DOHH2 (cell line): ENCODE measurements around the gene OPRD1.
"Not testable (repeated sequence)": the region's sequence is repeated elsewhere in the genome, so short reads cannot be mapped to it uniquely, and the experiment has no call there.

Experiments used
- H3F3A ChIP-seq: fragments of 200-600 bp; sonication (generic), shearing (Covaris generic); 2 replicates; pipeline ENCODE4 v1.6.0; 2016; ENCODE audit warnings: antibody characterized with exemption, mild to moderate bottlenecking; ENCODE audit not compliant: control insufficient read depth, insufficient read depth
- H3K27ac ChIP-seq: fragments of 200-600 bp; sonication (generic); 2 replicates; pipeline ENCODE4 v1.5.1; 2014; ENCODE audit warnings: low read depth, mild to moderate bottlenecking, low read length, moderate library complexity
- H3K27me3 ChIP-seq: fragments of 200-600 bp; sonication (generic); 2 replicates; pipeline ENCODE4 v1.6.1; 2014; ENCODE audit warnings: mild to moderate bottlenecking, low read length, mixed read lengths; ENCODE audit not compliant: control insufficient read depth
- H3K36me3 ChIP-seq: fragments of 200-600 bp; sonication (generic); 2 replicates; pipeline ENCODE4 v1.6.1; 2014; ENCODE audit warnings: mild to moderate bottlenecking, low read length, moderate library complexity, mixed read lengths; ENCODE audit not compliant: control insufficient read depth
- H3K4me1 ChIP-seq: fragments of 200-600 bp; sonication (generic); 2 replicates; pipeline ENCODE4 v1.6.1; 2014; ENCODE audit warnings: mild to moderate bottlenecking, low read length, mixed read lengths; ENCODE audit not compliant: control insufficient read depth
- H3K4me2 ChIP-seq: fragments of 200-600 bp; sonication (generic); 2 replicates; pipeline ENCODE4 v1.6.0; 2014; ENCODE audit warnings: mild to moderate bottlenecking, low read length, moderate library complexity
- H3K4me3 ChIP-seq: fragments of 200-600 bp; sonication (generic); 2 replicates; pipeline ENCODE4 v1.5.1; 2014; ENCODE audit warnings: mild to moderate bottlenecking, low read length, mixed read lengths
- H3K79me2 ChIP-seq: fragments of 200-600 bp; sonication (generic); 2 replicates; pipeline ENCODE4 v1.6.1; 2014; ENCODE audit warnings: mild to moderate bottlenecking, low read length, mixed read lengths; ENCODE audit not compliant: control insufficient read depth
- H3K9me2 ChIP-seq: fragments of 200-600 bp; sonication (generic); replicated peaks from 2 replicates; pipeline ENCODE4 v1.6.1; 2014; ENCODE audit warnings: mild to moderate bottlenecking, low read length, mixed read lengths; ENCODE audit not compliant: control insufficient read depth
- H3K9me3 ChIP-seq: fragments of 200-600 bp; sonication (generic); 2 replicates; pipeline ENCODE4 v1.6.1; 2014; ENCODE audit warnings: antibody characterized with exemption, low read length, mixed read lengths; ENCODE audit not compliant: control insufficient read depth, insufficient read depth
- H4K20me1 ChIP-seq: fragments of 200-600 bp; sonication (generic); 2 replicates; pipeline ENCODE4 v1.6.0; 2014; ENCODE audit warnings: low read depth, mild to moderate bottlenecking, antibody characterized with exemption, low read length, moderate library complexity; ENCODE audit not compliant: control insufficient read depth, insufficient read depth
- CTCF ChIP-seq: fragments of 200-600 bp; sonication (generic); IDR thresholded peaks from one replicate; pipeline ENCODE4 v1.5.1; 2014; ENCODE audit warnings: antibody characterized with exemption, mild to moderate bottlenecking, low read depth, low read length; ENCODE audit not compliant: poor library complexity, severe bottlenecking
- EZH2phosphoT487 ChIP-seq: fragments of 200-600 bp; sonication (generic); IDR thresholded peaks from 2 replicates; pipeline ENCODE4 v1.6.1; 2017; ENCODE audit warnings: borderline replicate concordance, mild to moderate bottlenecking, antibody characterized with exemption, low read length, moderate library complexity, mixed read lengths

The OPRD1 gene

GRCh38 chr1:28817133-28817532, 5.2 kb downstream of the OPRD1 start:
- Histone ChIP-seq H3K36me3 (no peaks in the 10 kb centered on the region), H4K20me1 (no peaks in the 10 kb centered on the region), H3K9me3 (no peaks in the 10 kb centered on the region), H3K79me2 (no peaks in the 10 kb centered on the region), H3K4me2 (no peak overlapping the region), H3K9me2 (no peaks in the 10 kb centered on the region), H3K4me3 (no peak overlapping the region), H3K27ac (no peak overlapping the region), H3F3A (no peaks in the 10 kb centered on the region), H3K27me3 (peaks cover 32% of the 10 kb centered on the region; the same call in 1 of the 2 replicates), H3K4me1 (no peaks in the 10 kb centered on the region)
- TF ChIP-seq CTCF, result no peak
- TF ChIP-seq EZH2phosphoT487, result no peak

GRCh38 chr1:28819020-28819419, 7.0 kb downstream of the OPRD1 start:
- Histone ChIP-seq H3K27me3 (peaks cover 16% of the 10 kb centered on the region; the same call in 1 of the 2 replicates), H3K27ac (no peak overlapping the region), H3K4me1 (no peaks in the 10 kb centered on the region), H3K79me2 (no peaks in the 10 kb centered on the region), H3K4me2 (no peak overlapping the region), H3K9me3 (no peaks in the 10 kb centered on the region), H3K4me3 (no peak overlapping the region), H3K9me2 (no peaks in the 10 kb centered on the region), H3F3A (no peaks in the 10 kb centered on the region), H3K36me3 (no peaks in the 10 kb centered on the region), H4K20me1 (no peaks in the 10 kb centered on the region)
- no peak for TF ChIP-seq EZH2phosphoT487
- no peak for TF ChIP-seq CTCF

GRCh38 chr1:28822799-28823198, 10.8 kb downstream of the OPRD1 start:
- Histone ChIP-seq H3K9me3 (no peaks in the 10 kb centered on the region), H4K20me1 (no peaks in the 10 kb centered on the region), H3K9me2 (no peaks in the 10 kb centered on the region), H3K4me2 (no peak overlapping the region), H3K4me1 (no peaks in the 10 kb centered on the region), H3K79me2 (no peaks in the 10 kb centered on the region), H3F3A (no peaks in the 10 kb centered on the region), H3K27me3 (no peaks in the 10 kb centered on the region), H3K27ac (no peak overlapping the region), H3K36me3 (no peaks in the 10 kb centered on the region), H3K4me3 (no peak overlapping the region)
- TF ChIP-seq CTCF, result no peak
- TF ChIP-seq EZH2phosphoT487, result no peak

- not testable (repeated sequence) for H3K27me3 ChIP-seq, H3K9me3 ChIP-seq, H3K36me3 ChIP-seq, H3F3A ChIP-seq, H3K4me1 ChIP-seq, H3K4me2 ChIP-seq, H3K27ac ChIP-seq, H4K20me1 ChIP-seq, H3K9me2 ChIP-seq, H3K4me3 ChIP-seq, H3K79me2 ChIP-seq
These were observed 12.1 kb downstream of the OPRD1 start for GRCh38 chr1:28824061-28824460.

GRCh38 chr1:28828227-28828858, 16.4 kb downstream of the OPRD1 start:
- H3K4me1 ChIP-seq, H3K27me3 ChIP-seq, H3K9me3 ChIP-seq, H3K27ac ChIP-seq, H3K79me2 ChIP-seq, H3K4me2 ChIP-seq, H3K4me3 ChIP-seq, H3K36me3 ChIP-seq, H4K20me1 ChIP-seq, H3K9me2 ChIP-seq, H3F3A ChIP-seq: not testable (repeated sequence)
